Measurements from ENCODE around the gene PITPNC1. TPM values are rescaled to one million over a fixed set of nuclear protein-coding genes. Genes with fewer than 3 reads are reported as not detected.

The PITPNC1 gene
- polyA plus RNA-seq, 1 experiment, result 9.1 TPM

GRCh38 chr17:67517325-67517724, 140.2 kb downstream of the PITPNC1 start:
- no peak for DNase-seq (ENCODE audit: low read depth, low spot score)
- no peak overlapping the region for H3K27ac ChIP-seq (ENCODE audit: low read depth, low read length)
- H3K9me3 ChIP-seq (ENCODE audit: control insufficient read depth, insufficient read depth, low read length), result no peaks in the 10 kb centered on the region
- no peak for TF ChIP-seq CTCF (IDR thresholded peaks at IDR 0.05; ENCODE audit: low read depth, low read length)
- ChIA-PET CTCF (no interaction called here), POLR2A (no interaction called here)
- no peaks in the 10 kb centered on the region for H3K27me3 ChIP-seq (ENCODE audit: control insufficient read depth, insufficient read depth, low read length)
- no peak overlapping the region for H3K4me3 ChIP-seq (ENCODE audit: low read depth, low read length)

GRCh38 chr17:67518876-67519275, 141.8 kb downstream of the PITPNC1 start:
- POLR2A ChIA-PET, result interaction anchor here (0.7 kb wide), 1 partner anchor 1762 kb away, joined by 3 read pairs; no protein-coding TSS in a partner anchor
- Histone ChIP-seq H3K9me3 (ENCODE audit: control insufficient read depth, insufficient read depth, low read length) (no peaks in the 10 kb centered on the region), H3K27ac (ENCODE audit: low read depth, low read length) (no peak overlapping the region), H3K4me3 (ENCODE audit: low read depth, low read length) (no peak overlapping the region), H3K27me3 (ENCODE audit: control insufficient read depth, insufficient read depth, low read length) (no peaks in the 10 kb centered on the region)
- CTCF ChIA-PET, result interaction anchor here (1.2 kb wide), 1 partner anchor 44 kb away, joined by 4 read pairs; no protein-coding TSS in a partner anchor
- no peak for TF ChIP-seq CTCF (IDR thresholded peaks at IDR 0.05; ENCODE audit: low read depth, low read length)
- DNase-seq (ENCODE audit: low read depth, low spot score), result no peak

- no peak for DNase-seq (ENCODE audit: low read depth, low spot score)
- Histone ChIP-seq H3K9me3 (ENCODE audit: control insufficient read depth, insufficient read depth, low read length) (no peaks in the 10 kb centered on the region), H3K27ac (ENCODE audit: low read depth, low read length) (no peak overlapping the region), H3K27me3 (ENCODE audit: control insufficient read depth, insufficient read depth, low read length) (no peaks in the 10 kb centered on the region), H3K4me3 (ENCODE audit: low read depth, low read length) (no peak overlapping the region)
- ChIA-PET POLR2A (interaction anchor here (0.7 kb wide), 1 partner anchor 1763 kb away, joined by 3 read pairs; no protein-coding TSS in a partner anchor), CTCF (interaction anchor here (0.6 to 1.2 kb wide), 2 partner anchors 45 to 51 kb away, joined by 4 read pairs; no protein-coding TSS in a partner anchor)
- no peak for TF ChIP-seq CTCF (IDR thresholded peaks at IDR 0.05; ENCODE audit: low read depth, low read length)
Measured at GRCh38 chr17:67519801-67520251, 142.7 kb downstream of the PITPNC1 start.

GRCh38 chr17:67520252-67520906, 143.3 kb downstream of the PITPNC1 start:
- Histone ChIP-seq H3K27me3 (ENCODE audit: control insufficient read depth, insufficient read depth, low read length) (no peaks in the 10 kb centered on the region), H3K9me3 (ENCODE audit: control insufficient read depth, insufficient read depth, low read length) (no peaks in the 10 kb centered on the region), H3K4me3 (ENCODE audit: low read depth, low read length) (peak overlapping the region; percentile 26), H3K27ac (ENCODE audit: low read depth, low read length) (no peak overlapping the region)
- no peak for TF ChIP-seq CTCF (IDR thresholded peaks at IDR 0.05; ENCODE audit: low read depth, low read length)
- POLR2A ChIA-PET, result no interaction called here
- DNase-seq (ENCODE audit: low read depth, low spot score), result no peak
- CTCF ChIA-PET, result interaction anchor here (0.6 kb wide), 1 partner anchor 52 kb away, joined by 4 read pairs; no protein-coding TSS in a partner anchor
